BLaER1 (cell line): ENCODE results near the gene CUX1.
"Not testable (repeated sequence)": the region's sequence is repeated elsewhere in the genome, so short reads cannot be mapped to it uniquely, and the experiment has no call there.

ENCODE experiments used
- H3K27ac ChIP-seq: shearing (Covaris generic); formaldehyde crosslinking; 2 replicates; pipeline ENCODE4 v1.8.1; 2022
- H3K27me3 ChIP-seq: shearing (Covaris generic); formaldehyde crosslinking; 2 replicates; pipeline ENCODE4 v1.8.1; 2022
- H3K36me3 ChIP-seq: shearing (Covaris generic); formaldehyde crosslinking; 2 replicates; pipeline ENCODE4 v1.8.1; 2022
- H3K4me1 ChIP-seq: shearing (Covaris generic); formaldehyde crosslinking; 2 replicates; pipeline ENCODE4 v1.8.1; 2022
- H3K4me2 ChIP-seq: shearing (Covaris generic); formaldehyde crosslinking; 2 replicates; pipeline ENCODE4 v1.8.1; 2022
- H3K4me3 ChIP-seq: shearing (Covaris generic); formaldehyde crosslinking; 2 replicates; pipeline ENCODE4 v1.8.1; 2022
- H3K9ac ChIP-seq: shearing (Covaris generic); formaldehyde crosslinking; 2 replicates; pipeline ENCODE4 v1.8.1; 2022
- H3K9me3 ChIP-seq: shearing (Covaris generic); formaldehyde crosslinking; 2 replicates; pipeline ENCODE4 v1.8.1; 2022
- H4K20me1 ChIP-seq: shearing (Covaris generic); formaldehyde crosslinking; 2 replicates; pipeline ENCODE4 v1.8.1; 2022
- Cebpa-rat ChIP-seq: shearing (Covaris generic); IDR thresholded peaks from 2 replicates; pipeline ENCODE4 v1.8.1; 2022

CUX1 gene

DNA sequence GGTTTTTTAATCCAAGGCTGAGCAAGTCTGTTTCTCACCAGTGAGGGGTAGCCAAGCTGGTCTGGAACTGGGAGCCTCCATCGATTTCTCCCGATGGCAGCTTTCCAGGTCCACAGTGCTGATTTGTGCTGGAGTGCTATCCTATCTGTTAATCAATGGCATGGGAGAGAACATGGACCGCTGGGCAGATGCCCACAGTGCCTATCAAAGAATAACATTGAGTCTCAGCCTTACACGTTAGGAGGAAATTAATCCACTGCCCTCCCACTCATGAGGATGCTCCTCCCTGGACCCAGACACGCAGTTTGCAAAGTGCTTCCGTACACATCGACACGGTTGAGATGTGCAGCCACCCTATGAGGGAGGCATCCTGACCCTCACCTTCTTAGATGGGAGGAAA lies 36.0 kb upstream of the CUX1 start:
- Histone ChIP-seq H3K4me3 (no peak overlapping the region), H3K27me3 (no peaks in the 10 kb centered on the region), H3K4me2 (no peak overlapping the region), H4K20me1 (no peaks in the 10 kb centered on the region), H3K4me1 (peaks cover 23% of the 10 kb centered on the region), H3K36me3 (no peaks in the 10 kb centered on the region), H3K9ac (no peak overlapping the region), H3K9me3 (no peaks in the 10 kb centered on the region), H3K27ac (no peak overlapping the region)
- no peak for TF ChIP-seq Cebpa-rat

DNA sequence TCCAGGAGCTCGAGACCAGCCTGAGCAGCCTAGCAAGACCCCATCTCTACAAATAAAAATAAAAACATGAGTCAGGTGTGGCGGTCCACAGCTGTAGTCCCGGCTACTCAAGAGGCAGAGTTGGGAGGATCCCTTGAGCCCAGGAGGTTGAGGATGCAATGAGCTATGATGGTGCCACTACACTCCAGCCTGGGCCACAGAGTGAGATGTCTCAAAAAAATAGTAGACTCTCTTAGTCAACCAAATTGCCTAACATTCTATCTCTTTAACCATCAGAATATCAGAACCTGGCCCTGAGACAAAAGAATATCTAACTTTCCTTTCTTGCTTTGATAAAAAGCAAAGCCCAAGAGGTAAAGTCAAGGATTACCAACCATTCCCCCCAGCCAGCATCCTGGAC lies 35.0 kb upstream of the CUX1 start:
- no peaks in the 10 kb centered on the region for H4K20me1 ChIP-seq
- H3K4me1 ChIP-seq, result peaks cover 23% of the 10 kb centered on the region
- no peak overlapping the region for H3K4me3 ChIP-seq
- no peaks in the 10 kb centered on the region for H3K27me3 ChIP-seq
- no peaks in the 10 kb centered on the region for H3K36me3 ChIP-seq
- H3K9ac ChIP-seq, result no peak overlapping the region
- no peak overlapping the region for H3K4me2 ChIP-seq
- no peak for TF ChIP-seq Cebpa-rat
- peaks cover 2% of the 10 kb centered on the region for H3K9me3 ChIP-seq
- no peak overlapping the region for H3K27ac ChIP-seq

DNA sequence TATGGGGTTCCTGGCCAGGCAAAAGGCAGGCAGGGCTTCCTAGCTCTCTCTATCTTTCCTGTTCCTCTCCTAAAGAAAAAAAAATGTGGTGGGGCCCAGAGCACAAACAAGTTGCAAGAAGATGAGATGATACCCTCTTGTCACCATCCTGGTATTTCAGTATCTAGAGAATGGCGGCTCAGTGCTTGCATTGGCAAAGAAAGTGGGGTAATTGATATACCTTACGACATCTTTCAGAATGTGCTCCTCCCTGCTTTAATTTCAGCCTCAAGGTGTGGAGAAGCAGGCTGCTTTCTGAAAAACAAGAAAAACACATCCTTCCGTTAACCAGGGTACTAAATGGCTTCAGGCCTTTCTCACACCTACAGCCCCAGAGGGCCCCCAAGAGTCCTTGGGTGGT lies 34.5 kb upstream of the CUX1 start:
- H3K9me3 ChIP-seq, result peaks cover 6% of the 10 kb centered on the region
- TF ChIP-seq Cebpa-rat, result no peak
- H4K20me1 ChIP-seq, result no peaks in the 10 kb centered on the region
- H3K4me3 ChIP-seq, result no peak overlapping the region
- no peak overlapping the region for H3K9ac ChIP-seq
- H3K4me1 ChIP-seq, result peaks cover 23% of the 10 kb centered on the region
- H3K4me2 ChIP-seq, result no peak overlapping the region
- H3K27ac ChIP-seq, result no peak overlapping the region
- no peaks in the 10 kb centered on the region for H3K27me3 ChIP-seq
- no peaks in the 10 kb centered on the region for H3K36me3 ChIP-seq

DNA sequence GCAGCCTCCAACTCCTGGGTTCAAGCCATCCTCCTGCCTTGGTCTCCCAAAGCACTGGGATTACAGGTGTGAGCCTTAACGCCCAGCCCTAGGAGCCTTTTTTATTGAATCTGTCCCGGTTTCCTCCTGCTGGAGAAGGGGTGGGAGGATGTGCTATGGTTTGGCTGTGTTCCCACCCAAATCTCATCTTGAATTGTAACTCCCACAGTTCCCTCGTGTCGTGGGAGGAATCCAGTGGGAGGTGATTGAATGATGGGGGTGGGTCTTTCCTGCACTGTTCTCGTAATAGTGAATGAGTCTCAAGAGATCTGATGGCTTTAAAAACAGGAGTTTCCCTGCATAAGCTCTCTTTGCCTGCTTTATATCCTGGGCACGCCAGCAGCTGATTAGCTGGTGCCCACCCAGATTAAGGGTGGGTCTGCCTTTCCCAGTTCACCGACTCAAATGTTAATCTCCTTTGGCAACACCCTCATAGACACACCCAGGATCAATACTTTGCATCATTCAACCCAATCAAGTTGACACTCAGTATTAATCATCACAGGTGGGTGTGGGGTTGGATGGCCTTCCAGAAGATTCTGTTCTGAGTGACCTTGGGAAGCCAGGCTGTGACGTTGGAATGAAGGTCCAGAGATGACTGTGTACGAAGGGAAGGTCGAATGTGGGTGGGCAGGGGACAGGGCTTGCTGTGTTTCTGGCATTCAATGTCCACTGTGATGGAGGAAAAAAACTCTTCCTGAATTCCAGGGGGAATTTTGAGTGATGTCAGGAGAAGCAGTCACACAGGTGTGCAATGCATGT lies 33.8 kb upstream of the CUX1 start:
- TF ChIP-seq Cebpa-rat, result no peak
- Histone ChIP-seq H3K4me3 (no peak overlapping the region), H3K27ac (no peak overlapping the region), H3K4me1 (peaks cover 23% of the 10 kb centered on the region), H3K36me3 (no peaks in the 10 kb centered on the region), H4K20me1 (no peaks in the 10 kb centered on the region), H3K27me3 (no peaks in the 10 kb centered on the region), H3K9ac (no peak overlapping the region), H3K9me3 (peaks cover 13% of the 10 kb centered on the region), H3K4me2 (peak overlapping the region; percentile 53)

DNA sequence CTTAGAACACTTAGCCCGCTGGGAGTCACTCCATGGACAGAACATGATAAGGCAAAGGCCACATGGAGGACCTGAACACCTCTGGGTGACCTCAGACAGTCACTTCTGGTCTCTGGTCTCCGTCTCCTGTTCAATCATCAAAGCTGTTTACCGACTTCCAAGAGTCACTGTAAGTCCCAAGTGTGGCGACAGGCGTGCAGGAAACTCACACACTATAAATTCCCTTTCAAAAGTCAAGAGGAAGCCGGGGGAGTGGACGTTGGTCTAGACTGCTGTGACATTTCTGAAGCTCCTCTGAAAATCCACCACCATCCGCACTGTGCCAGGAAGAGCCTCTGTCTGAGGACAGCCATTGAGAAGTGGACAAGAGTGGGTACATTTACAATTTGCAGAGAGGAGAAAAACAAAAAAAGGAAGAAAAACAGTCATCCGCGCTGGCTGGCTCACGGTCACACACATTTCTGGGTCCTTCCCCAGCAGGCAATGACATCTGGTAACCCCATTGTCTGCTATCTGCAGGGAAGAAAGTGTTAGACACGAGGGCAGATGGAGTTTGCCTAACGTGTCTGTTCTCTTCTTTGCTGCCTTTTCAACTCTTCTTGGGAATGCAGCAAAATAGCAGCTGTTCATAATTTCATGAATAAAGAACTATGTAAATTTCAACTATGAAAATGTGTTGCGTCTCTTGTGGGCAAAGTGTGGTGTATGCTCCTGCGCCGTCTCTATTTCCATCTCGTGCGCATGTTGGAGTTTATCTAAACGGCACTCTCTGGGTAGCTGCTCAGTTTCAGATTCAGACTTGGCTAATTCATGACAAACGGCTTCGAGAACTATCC lies 32.9 kb upstream of the CUX1 start:
- Histone ChIP-seq H3K27me3 (no peaks in the 10 kb centered on the region), H3K4me3 (no peak overlapping the region), H4K20me1 (no peaks in the 10 kb centered on the region), H3K4me2 (peak overlapping the region; percentile 53), H3K36me3 (no peaks in the 10 kb centered on the region), H3K9ac (0 out of 2 replicates have a peak overlapping the region, but pooled peaks have one; percentile 20), H3K27ac (no peak overlapping the region), H3K4me1 (peaks cover 23% of the 10 kb centered on the region), H3K9me3 (peaks cover 15% of the 10 kb centered on the region)
- TF ChIP-seq Cebpa-rat, result no peak

DNA sequence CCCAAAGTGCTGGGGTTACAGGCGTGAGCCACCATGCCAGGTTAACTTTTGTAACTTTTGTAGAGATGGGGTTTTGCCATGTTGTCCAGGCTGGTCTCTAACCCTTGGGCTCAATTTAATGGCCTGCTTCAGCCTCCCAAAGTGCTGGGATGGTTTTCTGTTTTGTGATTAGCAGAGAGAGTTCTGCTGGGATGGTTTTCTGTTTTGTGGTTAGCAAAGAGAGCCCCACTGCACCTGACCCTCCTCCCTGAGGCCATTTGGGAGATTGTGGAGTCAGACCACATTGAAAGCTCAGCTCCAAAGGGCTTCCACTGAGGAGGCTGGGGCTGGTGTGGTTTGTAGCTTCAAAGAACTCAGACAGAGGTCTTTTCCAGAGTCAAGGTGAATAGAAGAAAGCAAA lies 29.6 kb upstream of the CUX1 start:
- no peak overlapping the region for H3K27ac ChIP-seq
- no peaks in the 10 kb centered on the region for H4K20me1 ChIP-seq
- no peak for TF ChIP-seq Cebpa-rat
- no peak overlapping the region for H3K4me3 ChIP-seq
- no peak overlapping the region for H3K9ac ChIP-seq
- H3K9me3 ChIP-seq, result peaks cover 15% of the 10 kb centered on the region
- H3K4me2 ChIP-seq, result no peak overlapping the region
- H3K27me3 ChIP-seq, result no peaks in the 10 kb centered on the region
- H3K4me1 ChIP-seq, result peaks cover 23% of the 10 kb centered on the region
- no peaks in the 10 kb centered on the region for H3K36me3 ChIP-seq

DNA sequence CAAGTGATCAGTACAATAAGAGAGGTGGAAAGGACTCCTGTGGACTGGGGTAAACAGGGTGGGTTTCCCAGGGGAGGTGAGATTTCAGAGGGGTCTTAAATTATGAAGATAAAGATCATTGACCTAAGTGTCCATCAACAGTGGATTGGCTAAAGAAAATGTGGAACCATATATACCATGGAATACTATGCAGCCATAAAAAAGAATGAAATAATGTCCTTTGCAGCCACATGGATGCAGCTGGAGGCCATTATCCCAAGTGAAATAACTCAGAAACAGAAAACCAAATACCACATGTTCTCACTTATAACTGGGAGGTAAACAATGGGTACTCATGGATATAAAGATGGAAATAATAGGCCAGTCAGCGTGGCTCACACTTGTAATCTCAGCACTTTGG lies 28.9 kb upstream of the CUX1 start:
- Histone ChIP-seq H3K36me3 (no peaks in the 10 kb centered on the region), H3K4me3 (no peak overlapping the region), H3K27ac (no peak overlapping the region), H3K9ac (no peak overlapping the region), H3K4me1 (peaks cover 21% of the 10 kb centered on the region), H3K4me2 (no peak overlapping the region), H4K20me1 (no peaks in the 10 kb centered on the region), H3K27me3 (no peaks in the 10 kb centered on the region), H3K9me3 (peaks cover 15% of the 10 kb centered on the region)
- no peak for TF ChIP-seq Cebpa-rat

DNA sequence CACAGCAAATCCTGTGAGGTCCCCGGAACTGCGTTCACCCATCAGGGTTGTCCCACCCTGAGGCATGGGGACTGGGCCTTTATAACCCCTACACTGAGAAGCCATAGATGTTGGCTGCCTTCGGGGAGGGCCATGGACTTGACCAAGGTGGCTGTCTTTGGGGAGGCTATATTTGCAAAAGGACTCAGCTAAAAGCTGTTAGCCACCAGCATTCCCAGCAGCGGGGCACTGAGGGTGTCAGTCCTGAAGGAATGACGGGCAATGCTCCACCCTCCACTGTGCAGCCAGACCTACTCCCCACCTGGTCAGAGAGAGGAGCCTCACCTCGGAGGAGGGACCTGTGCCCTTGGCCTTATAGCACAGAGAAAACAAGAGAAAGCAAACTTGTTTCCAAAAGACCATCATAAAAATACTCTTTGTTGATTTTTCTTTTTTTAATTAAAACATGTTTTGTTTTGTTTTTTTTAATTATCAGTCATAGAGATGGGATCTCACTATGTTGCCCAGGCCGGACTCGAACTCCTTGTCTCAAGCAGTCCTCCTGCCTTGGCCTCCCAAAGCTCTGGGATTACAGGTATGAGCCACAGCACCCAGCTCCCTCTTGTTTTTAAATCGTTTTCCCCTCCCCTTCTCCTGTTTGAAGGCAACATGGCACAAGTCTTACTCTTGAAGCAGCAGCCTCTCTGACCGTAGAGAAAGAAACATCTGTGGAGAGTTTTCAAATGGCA lies 26.7 kb upstream of the CUX1 start:
- Histone ChIP-seq H3K4me3 (no peak overlapping the region), H3K27me3 (no peaks in the 10 kb centered on the region), H3K36me3 (no peaks in the 10 kb centered on the region), H3K27ac (no peak overlapping the region), H3K4me1 (no peaks in the 10 kb centered on the region), H3K9ac (no peak overlapping the region), H3K9me3 (peaks cover 15% of the 10 kb centered on the region), H3K4me2 (no peak overlapping the region), H4K20me1 (no peaks in the 10 kb centered on the region)
- TF ChIP-seq Cebpa-rat, result no peak

DNA sequence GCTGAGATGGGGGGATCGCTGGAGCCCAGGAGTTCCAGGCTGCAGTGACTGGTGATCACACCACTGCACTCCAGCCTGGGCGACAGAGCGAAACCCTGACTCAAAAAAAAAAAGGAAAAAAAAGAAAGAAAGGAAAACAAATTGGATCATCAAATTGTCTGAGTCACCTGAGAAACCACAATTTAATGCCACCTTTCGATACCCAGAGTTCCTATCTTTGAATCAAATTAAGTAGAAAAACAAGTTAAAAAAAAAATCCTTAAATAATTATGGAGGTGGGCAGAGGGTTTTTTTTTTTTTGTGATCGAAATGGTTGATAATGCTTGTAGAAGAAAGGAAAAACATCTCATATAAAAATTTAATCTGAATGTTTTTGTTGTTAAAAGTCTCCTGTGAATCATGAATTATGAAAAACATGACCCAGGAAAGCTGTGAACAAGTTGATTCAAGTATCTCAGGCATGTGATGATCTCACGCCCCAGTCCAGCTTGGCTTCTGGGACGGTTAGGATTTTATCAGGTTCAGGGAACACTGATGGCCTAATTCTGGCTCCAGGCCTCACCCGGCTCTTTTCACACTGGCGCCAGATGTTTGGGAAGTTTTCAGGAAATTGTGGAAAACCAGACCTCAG lies 25.3 kb upstream of the CUX1 start:
- no peak overlapping the region for H3K27ac ChIP-seq
- no peak overlapping the region for H3K9ac ChIP-seq

DNA sequence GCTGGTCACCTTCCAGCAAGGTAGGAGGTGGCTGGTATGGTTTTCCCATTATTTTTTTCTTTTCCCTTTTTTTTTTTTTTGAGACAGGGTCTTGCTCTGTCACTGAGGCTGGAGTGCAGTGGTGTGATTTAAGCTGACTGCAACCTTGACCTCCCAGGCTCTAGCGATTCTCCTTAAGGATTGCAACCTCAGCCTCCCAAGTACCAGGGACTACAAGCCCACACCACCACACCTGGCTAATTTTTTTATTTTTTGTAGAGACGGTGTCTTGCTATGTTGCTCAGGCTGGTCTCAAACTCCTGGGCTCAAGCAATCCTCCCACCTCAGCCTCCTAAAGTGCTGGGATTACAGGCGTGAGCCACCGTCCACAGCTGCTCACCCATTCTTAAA lies 24.7 kb upstream of the CUX1 start:
- peaks cover 11% of the 10 kb centered on the region for H3K9me3 ChIP-seq
- H3K4me3 ChIP-seq, H3K27me3 ChIP-seq, H3K4me2 ChIP-seq, H3K36me3 ChIP-seq, H3K27ac ChIP-seq, H3K9ac ChIP-seq, H4K20me1 ChIP-seq, H3K4me1 ChIP-seq: not testable (repeated sequence)

More for the DNA sequence above, 25.3 kb upstream of the CUX1 start:
- Histone ChIP-seq H3K4me1 (0 out of 2 replicates have a peak, but pooled peaks cover 7% of the 10 kb centered on the region), H3K36me3 (no peaks in the 10 kb centered on the region), H3K27me3 (no peaks in the 10 kb centered on the region), H3K4me2 (no peak overlapping the region), H4K20me1 (no peaks in the 10 kb centered on the region), H3K4me3 (no peak overlapping the region), H3K9me3 (peaks cover 15% of the 10 kb centered on the region)
- no peak for TF ChIP-seq Cebpa-rat
